Measurements from ENCODE around the gene PPP1R13B.
"Not testable (repeated sequence)": the region's sequence is repeated elsewhere in the genome, so short reads cannot be mapped to it uniquely, and the experiment has no call there.

PPP1R13B gene

GRCh38 chr14:103698380-103699260 is 148.8 kb downstream of the PPP1R13B start:
- no peak for DNase-seq (ENCODE audit: low spot score)

DNA sequence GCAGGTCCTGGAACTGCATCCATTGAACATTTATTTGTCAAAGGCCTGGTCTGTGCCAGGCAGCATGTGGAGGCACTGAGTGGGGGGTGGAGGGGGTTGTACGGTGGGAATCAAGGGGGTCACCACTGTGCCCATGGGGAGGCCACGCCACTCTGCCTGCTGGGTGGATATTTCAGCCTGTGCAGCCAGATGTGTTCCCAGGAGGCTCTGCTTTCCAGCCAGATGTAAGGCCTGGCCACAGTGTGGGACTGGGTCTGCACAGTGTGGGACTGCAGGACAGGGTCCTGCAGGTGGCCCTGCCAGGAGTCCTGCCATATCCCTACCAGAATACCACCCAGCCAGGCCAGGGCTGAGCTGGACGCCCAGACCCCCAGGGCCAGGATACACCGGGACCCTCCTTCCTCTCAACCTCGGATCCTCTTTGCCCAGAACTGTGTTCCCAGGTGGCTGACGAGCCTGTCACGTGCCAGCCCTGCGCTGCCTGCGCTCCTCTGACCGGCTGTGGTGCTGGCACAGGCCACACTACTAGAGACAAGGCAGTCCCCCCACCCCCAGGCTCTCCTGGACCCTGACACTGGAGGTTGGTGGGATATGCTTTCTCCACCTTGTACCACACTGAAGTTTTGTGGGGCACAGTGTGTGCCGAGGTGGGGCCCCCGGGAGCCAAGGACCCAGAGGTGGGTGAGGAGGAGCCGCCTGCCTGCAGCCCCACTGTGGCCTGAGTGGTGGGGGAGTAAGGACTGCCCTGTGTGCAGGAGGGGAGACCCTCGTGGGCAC is 149.6 kb downstream of the PPP1R13B start:
- no peak for DNase-seq (ENCODE audit: low spot score)

DNA sequence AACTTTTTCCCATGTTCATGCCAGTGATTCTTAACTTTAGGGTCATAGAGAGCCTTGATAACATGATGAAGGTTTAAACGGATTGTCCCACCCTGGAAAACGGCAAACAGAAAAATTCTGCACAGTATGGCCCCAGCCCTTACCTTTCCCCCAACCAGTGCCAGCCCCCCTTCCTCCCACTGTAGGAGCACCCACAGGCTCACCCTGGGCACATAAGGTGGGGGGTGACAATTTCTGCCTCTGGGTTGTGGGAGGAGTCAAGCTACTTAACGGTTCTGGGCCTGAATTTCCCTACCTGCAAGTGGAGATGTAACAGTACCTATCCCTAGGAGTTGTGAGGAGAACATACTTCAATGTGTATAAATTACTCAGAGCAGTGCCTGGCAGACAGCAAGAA is 150.2 kb downstream of the PPP1R13B start:
- no peak for DNase-seq (ENCODE audit: low spot score)

DNA sequence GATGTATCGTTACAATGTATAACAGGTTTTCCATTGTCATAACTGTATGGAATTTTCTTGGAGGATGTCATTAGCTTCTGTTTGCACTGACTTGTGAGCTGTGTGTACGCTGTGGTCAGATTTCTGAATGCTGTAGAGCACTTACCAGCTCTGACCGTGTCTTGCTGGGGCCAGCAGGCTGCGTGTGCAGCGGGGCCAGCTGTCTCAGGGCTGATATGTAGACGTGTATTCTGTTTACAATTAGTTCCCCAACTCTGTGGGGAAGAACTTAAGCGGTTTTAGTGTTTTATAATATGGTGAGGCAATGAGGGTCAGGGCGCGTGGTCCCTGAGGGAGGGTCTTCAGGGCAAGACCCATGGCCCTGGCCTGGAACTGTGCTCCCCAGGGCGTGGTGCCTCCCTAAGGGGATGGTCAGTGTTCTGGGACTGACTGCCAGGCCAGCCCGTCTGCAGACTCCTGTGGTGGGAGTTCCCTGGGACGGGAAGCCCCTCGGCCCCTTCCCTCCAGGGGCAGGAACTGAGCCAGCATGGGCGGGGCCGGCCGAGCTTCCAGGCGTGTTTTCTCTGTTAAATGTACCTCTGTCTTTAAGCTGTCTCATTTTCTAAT is 150.8 kb downstream of the PPP1R13B start:
- DNase-seq (ENCODE audit: low spot score), result peak; percentile 43

DNA sequence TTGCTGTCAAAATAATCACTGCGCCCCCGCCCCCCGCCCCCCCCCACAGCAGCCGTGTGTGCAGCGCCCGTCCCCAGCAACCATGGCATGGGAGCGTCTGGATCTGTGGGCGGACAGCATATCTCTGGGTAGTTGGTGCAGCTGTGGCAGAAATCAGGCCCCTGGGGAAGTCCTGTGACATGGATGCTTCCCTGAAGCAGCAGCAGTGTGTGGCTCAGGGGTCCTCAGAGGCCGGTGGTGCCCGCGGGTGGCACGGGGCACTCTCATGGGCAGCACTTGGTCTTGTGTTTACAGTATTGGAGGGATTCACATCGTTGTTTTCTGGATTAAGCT is 151.3 kb downstream of the PPP1R13B start:
- DNase-seq (ENCODE audit: low spot score), result no peak

- no peak for DNase-seq (ENCODE audit: low spot score)
These were observed 151.9 kb downstream of the PPP1R13B start for GRCh38 chr14:103695296-103696069.

DNA sequence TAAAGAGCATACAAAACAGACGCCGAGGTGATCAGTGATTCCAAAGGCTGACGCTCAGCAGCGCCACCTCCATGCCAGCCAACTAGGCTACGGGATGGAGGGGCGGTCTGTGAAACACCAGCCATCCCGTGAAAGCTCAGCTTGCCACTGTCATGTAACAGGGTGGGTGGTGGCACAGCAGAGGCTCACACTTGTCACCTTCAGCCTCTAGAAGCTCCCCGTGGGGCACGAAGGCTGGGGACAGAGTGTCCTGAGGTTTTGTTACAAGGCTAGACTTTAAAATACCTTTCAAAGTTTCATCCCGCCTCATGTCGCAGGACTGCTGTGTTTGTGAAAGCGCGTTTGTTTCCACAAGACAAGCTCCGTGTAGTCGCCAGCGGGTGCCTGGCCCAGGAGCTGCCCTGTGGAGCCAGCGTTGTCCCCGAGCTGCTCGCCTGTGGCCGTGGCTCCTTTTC is 152.8 kb downstream of the PPP1R13B start:
- no peak for DNase-seq (ENCODE audit: low spot score)

DNA sequence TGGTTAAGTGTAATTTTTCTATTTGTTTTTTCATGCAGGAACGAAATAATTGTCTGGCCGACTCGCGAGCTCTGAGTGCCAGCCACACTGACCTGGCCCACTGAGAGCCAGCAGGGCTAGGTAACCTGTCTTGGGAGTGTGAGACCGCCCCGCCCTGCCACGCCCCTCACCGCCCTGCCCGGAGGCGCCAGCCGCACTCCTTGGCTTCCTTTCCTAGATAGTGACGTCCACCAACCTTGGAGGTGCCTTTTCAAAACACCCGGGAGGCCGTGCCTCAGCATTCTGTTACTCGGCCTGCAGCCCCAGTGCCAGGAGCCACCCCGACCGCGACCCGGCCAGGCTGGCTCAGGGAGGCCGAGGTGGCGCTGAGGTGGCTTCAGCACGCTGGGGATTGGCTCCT is 153.9 kb downstream of the PPP1R13B start:
- DNase-seq (ENCODE audit: low spot score), result no peak

GRCh38 chr14:103692871-103693270 is 154.5 kb downstream of the PPP1R13B start:
- no peak for DNase-seq (ENCODE audit: low spot score)

- DNase-seq (ENCODE audit: low spot score), result no peak
These were observed 155.2 kb downstream of the PPP1R13B start for GRCh38 chr14:103692159-103692558.

DNA sequence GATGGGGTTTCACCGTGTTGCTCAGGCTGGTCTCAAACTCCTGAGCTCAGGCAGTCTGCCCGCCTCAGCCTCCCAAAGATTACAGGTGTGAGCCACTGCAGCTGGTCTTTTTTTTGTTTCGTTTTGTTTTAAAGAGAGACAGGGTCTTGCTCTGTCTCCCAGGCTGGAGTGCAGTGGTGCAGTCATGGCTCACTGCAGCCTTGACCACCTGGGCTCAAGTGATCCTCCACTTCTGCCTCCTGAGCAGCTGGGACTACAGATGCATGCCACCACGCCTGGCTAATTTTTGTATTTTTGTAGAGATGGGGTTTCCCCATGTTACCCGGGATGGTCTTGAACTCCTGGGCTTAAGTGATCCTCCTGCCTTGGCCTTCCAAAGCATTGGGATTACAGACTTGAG is 155.7 kb downstream of the PPP1R13B start:
- DNase-seq (ENCODE audit: low spot score), result not testable (repeated sequence)

DNA sequence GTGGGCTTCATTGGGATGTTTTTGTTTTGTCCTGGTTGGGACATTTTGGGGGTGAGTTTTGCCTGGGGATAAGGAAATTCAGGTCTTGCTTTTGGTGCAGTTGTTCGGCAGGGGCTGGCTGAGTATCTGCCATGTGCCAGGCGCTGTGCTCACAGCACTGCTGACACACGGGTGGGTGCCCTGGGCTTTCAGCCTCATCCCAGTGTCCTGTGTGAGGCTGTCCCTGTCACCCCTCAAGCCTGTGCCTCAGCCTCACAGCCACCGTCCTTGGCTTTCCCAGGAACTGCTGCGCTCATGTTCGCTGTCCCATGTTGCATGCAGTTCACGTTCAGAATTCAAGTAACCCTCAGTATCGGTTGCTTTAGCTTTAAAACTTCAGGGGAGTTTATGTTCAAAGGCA is 157.0 kb downstream of the PPP1R13B start:
- DNase-seq (ENCODE audit: low spot score), result no peak

DNA sequence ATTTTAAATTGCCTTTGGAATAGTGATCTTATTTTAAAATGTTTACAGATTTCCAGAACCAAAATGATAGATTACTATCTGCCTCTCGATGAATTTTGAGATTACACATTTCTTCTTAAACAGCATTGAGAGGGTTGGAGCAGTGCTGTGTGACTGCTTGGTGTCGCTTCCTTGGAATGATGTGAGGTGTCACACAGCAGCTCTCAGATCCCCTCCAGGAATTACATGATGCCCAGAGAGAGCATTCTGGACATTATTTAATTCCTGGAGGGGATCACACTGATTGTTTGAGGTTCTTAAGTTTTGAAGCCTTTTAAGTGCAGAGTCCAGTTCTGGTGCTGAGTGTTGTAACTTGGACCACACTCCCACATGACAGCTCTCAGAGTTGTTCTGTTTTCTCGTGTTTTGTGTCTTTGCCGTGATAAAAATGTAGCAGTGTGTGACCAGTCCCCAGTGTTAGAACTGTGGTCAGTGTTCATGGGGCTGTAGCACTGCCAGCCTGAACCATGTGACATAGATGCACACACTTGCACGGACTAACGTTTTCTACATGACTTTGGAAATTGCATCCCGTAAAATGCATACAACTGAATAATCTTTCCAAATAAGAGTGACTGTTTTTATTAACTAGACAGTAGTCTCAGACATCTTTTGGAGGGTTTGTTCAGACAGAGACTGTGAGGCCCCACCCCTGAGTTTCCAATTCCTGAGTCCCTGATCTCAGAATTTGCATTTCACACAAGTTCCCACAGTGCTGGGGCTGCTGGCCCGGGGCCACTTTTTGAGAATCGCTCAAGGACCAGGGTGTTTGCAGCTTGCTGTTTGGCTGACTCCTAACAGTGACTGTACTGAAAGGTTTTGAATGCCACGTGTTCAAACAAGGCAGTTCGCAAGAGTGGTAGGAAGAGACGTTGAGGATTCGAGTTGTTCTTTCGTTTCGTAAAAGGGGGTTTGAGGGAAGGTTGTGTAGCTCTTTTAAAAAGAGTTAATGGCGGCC is 158.2 kb downstream of the PPP1R13B start:
- peak; percentile 42 for DNase-seq (ENCODE audit: low spot score)

DNA sequence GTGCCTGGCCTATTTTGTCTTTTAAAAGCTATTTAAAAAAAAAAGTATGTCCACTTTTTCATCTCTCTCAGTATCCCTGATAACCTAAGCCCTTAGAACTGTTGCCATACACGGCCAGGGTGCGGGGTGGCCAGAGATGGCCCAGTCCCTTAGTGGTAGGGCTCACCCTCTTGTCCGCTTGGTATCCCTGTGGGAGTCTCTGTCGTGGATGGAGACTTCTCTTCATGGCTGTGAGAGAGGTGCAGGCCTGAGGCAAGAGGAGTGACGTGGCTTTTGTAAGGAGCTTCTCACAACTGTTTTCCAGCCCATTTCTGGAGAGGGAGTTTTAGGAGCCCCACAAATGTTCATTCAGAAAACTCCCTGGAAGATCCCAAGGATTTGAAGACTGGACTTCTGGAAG is 158.9 kb downstream of the PPP1R13B start:
- DNase-seq (ENCODE audit: low spot score), result no peak

DNA sequence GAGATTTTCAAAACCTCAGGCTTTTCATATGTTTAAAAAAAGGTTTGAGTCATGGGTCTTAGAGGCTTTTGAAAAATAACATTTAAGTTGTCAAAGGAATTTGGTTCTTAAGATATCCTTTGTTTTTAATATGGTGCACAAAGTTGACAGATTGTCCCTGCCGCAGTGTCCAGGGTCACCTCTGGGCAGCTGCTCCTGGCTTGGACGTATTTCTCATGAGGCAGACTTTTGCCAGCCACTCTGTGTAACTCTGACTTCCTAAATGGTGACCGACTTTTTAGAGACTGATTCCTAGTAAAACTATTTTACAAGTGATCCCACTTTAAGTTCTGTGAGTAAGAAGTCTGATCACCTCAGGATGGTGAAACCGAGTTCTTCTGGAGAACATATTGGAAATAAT is 159.7 kb downstream of the PPP1R13B start:
- DNase-seq (ENCODE audit: low spot score), result no peak

GRCh38 chr14:103686831-103687485 is 160.4 kb downstream of the PPP1R13B start:
- no peak for DNase-seq (ENCODE audit: low spot score)

GRCh38 chr14:103685276-103686211 is 161.8 kb downstream of the PPP1R13B start:
- DNase-seq (ENCODE audit: low spot score), result no peak

GRCh38 chr14:103684871-103685270 is 162.5 kb downstream of the PPP1R13B start:
- no peak for DNase-seq (ENCODE audit: low spot score)

- no peak for DNase-seq (ENCODE audit: low spot score)
These were observed 162.9 kb downstream of the PPP1R13B start for GRCh38 chr14:103684471-103684870.

Data from AG20443 (cell line).